OCI-LY3 (cell line): ENCODE measurements around the gene CAMTA1.

Experiments used
- H2AFZ ChIP-seq: fragments of 200-600, 300-600 bp; shearing (Covaris generic); 2 replicates; pipeline ENCODE4 v1.6.0; 2014; ENCODE audit warnings: antibody characterized with exemption, low read depth, low read length
- H3K27ac ChIP-seq: fragments of 200-600, 300-600 bp; sonication (generic); 2 replicates; pipeline ENCODE4 v1.5.1; 2014; ENCODE audit warnings: mild to moderate bottlenecking, low read length, moderate library complexity, mixed read lengths
- H3K27me3 ChIP-seq: fragments of 200-600, 300-600 bp; sonication (generic); 2 replicates; pipeline ENCODE4 v1.6.1; 2014; ENCODE audit warnings: low read depth, low read length, mixed read lengths
- H3K36me3 ChIP-seq: fragments of 200-600, 300-600 bp; sonication (generic); replicated peaks from 2 replicates; pipeline ENCODE3; 2014; ENCODE audit warnings: low read depth, low read length, mixed read lengths
- H3K4me1 ChIP-seq: fragments of 300-600, 200-600 bp; sonication (generic); 2 replicates; pipeline ENCODE4 v1.6.1; 2014; ENCODE audit warnings: low read length, mixed read lengths
- H3K4me2 ChIP-seq: fragments of 200-600, 300-600 bp; sonication (generic); 2 replicates; pipeline ENCODE4 v1.6.1; 2014; ENCODE audit warnings: low read length, mixed read lengths
- H3K4me3 ChIP-seq: fragments of 300-600, 200-600 bp; sonication (generic); 2 replicates; pipeline ENCODE4 v1.5.1; 2014; ENCODE audit warnings: antibody characterized with exemption, mild to moderate bottlenecking, low read length, moderate library complexity
- H3K79me2 ChIP-seq: fragments of 300-600, 200-600 bp; shearing (Covaris generic); 2 replicates; pipeline ENCODE4 v1.6.1; 2014; ENCODE audit warnings: mild to moderate bottlenecking, low read length, mixed read lengths
- H3K9ac ChIP-seq: fragments of 300-600, 200-600 bp; shearing (Covaris generic); 2 replicates; pipeline ENCODE4 v1.6.0; 2014; ENCODE audit warnings: mild to moderate bottlenecking, low read length, moderate library complexity
- H3K9me3 ChIP-seq: fragments of 200-600, 300-600 bp; shearing (Covaris generic); 2 replicates; pipeline ENCODE4 v1.6.1; 2014; ENCODE audit warnings: low read length, mixed read lengths; ENCODE audit not compliant: insufficient read depth
- H4K20me1 ChIP-seq: fragments of 200-600, 300-600 bp; sonication (generic); 2 replicates; pipeline ENCODE4 v1.6.1; 2016; ENCODE audit warnings: low read length, mixed read lengths; ENCODE audit not compliant: insufficient read depth
- EZH2phosphoT487 ChIP-seq: fragments of 200-600 bp; shearing (Covaris generic); IDR thresholded peaks from 2 replicates; pipeline ENCODE4 v1.6.1; 2018; ENCODE audit warnings: antibody characterized with exemption, mixed run types, low read depth
- TF ChIP-seq, protein P1 (sequence below): fragments of 200-600, 300-600 bp; sonication (generic); IDR thresholded peaks from 2 replicates; pipeline ENCODE4 v1.5.1; 2014; ENCODE audit warnings: antibody characterized with exemption, low read length, low read depth

CAMTA1 gene

DNA sequence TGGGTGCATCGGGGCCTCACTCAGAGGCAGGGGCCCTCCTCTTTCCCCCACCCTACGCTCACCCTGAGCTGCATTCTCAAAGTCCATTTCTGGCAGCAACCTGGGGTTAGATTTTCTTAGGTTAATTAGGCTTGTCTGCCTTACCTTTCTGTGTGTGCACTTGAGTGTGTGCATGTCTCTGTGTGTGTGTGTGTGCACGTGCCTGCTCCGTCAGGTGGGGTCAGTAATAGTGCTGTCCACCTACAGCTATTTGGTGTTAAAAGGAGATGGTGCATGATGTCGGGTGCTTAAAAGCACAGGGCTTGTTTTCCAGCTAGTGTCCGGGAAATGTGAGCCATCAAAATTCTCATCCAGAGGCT, 257.9 kb downstream of the CAMTA1 start:
- Histone ChIP-seq H3K4me2 (no peak overlapping the region), H3K79me2 (no peaks in the 10 kb centered on the region), H3K36me3 (no peaks in the 10 kb centered on the region), H3K4me3 (no peak overlapping the region), H4K20me1 (no peaks in the 10 kb centered on the region), H2AFZ (no peak overlapping the region), H3K4me1 (no peaks in the 10 kb centered on the region), H3K9ac (no peak overlapping the region), H3K27ac (no peak overlapping the region), H3K27me3 (peaks cover 3% of the 10 kb centered on the region; the same call in 1 of the 2 replicates), H3K9me3 (no peaks in the 10 kb centered on the region)
- TF ChIP-seq, protein P1, sequence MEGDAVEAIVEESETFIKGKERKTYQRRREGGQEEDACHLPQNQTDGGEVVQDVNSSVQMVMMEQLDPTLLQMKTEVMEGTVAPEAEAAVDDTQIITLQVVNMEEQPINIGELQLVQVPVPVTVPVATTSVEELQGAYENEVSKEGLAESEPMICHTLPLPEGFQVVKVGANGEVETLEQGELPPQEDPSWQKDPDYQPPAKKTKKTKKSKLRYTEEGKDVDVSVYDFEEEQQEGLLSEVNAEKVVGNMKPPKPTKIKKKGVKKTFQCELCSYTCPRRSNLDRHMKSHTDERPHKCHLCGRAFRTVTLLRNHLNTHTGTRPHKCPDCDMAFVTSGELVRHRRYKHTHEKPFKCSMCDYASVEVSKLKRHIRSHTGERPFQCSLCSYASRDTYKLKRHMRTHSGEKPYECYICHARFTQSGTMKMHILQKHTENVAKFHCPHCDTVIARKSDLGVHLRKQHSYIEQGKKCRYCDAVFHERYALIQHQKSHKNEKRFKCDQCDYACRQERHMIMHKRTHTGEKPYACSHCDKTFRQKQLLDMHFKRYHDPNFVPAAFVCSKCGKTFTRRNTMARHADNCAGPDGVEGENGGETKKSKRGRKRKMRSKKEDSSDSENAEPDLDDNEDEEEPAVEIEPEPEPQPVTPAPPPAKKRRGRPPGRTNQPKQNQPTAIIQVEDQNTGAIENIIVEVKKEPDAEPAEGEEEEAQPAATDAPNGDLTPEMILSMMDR = no peak
- TF ChIP-seq EZH2phosphoT487 = no peak

DNA sequence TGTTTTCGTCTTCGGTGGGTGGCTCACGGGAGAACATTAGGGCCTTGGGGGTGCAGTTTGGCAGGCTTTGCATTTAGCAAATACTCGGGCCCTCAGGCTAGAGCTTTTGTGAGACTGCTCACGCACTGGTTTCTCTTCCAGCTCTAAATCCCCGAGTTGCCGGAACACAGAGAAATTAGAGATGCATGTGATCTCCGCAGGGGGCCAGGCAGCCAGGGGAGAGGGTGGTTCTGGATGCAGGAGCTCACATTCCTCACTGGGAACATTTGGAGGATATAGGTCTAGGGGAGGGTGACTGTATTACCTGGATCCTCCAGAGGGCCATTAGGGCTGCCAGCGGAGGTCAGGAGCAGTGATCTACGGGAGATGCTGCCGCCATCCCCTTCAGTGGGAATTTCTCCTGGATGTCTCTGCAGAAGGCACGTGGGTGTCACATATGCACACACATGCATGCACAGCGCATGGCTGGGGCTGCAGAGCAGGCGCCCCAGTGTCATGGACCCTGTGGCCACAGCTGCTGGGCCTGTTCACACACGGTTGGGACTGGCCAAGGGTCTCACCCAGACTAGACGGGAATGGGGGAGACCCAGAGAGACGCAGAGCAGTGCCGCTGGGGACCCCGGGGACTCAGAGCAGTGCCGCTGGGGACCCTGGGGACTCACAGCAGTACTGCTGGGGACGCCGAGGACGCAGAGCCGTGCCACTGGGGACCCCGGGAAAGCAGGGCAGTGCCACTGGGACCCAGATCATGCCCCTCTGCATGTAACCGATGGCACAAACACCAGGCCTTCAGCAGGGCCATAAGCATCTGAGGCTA, 258.7 kb downstream of the CAMTA1 start:
- no peak overlapping the region for H3K4me2 ChIP-seq
- H3K36me3 ChIP-seq = no peaks in the 10 kb centered on the region
- H2AFZ ChIP-seq = no peak overlapping the region
- peaks cover 3% of the 10 kb centered on the region; the same call in 1 of the 2 replicates for H3K27me3 ChIP-seq
- no peak overlapping the region for H3K27ac ChIP-seq
- no peak overlapping the region for H3K9ac ChIP-seq
- TF ChIP-seq EZH2phosphoT487 = no peak
- TF ChIP-seq, protein P1 = no peak
- H3K4me3 ChIP-seq = no peak overlapping the region
- no peaks in the 10 kb centered on the region for H3K9me3 ChIP-seq
- no peaks in the 10 kb centered on the region for H4K20me1 ChIP-seq
- H3K79me2 ChIP-seq = no peaks in the 10 kb centered on the region
- no peaks in the 10 kb centered on the region for H3K4me1 ChIP-seq

DNA sequence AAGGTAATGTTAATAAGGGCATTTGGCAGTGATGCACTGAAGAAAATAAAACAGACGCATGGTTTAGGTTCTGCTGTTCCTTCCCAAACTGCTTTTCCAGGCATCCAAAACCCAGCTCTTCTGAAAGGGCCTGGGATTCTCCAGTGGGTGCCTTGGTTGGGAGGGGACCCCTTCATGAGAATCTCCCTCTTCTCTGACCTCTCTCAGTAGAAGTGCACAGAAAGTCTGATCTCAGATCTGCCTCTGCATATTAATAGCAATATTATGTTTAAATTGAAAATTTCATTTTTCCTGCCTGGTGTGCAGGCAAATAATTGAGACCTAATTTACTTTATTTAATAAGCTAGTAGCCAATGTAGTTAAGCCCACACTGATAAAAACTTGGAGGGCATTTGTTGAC, 260.6 kb downstream of the CAMTA1 start:
- H3K9me3 ChIP-seq = no peaks in the 10 kb centered on the region
- no peak overlapping the region for H3K4me2 ChIP-seq
- no peak overlapping the region for H3K27ac ChIP-seq
- H3K9ac ChIP-seq = no peak overlapping the region
- no peaks in the 10 kb centered on the region for H3K36me3 ChIP-seq
- no peaks in the 10 kb centered on the region for H3K79me2 ChIP-seq
- peaks cover 3% of the 10 kb centered on the region; the same call in 1 of the 2 replicates for H3K27me3 ChIP-seq
- no peaks in the 10 kb centered on the region for H3K4me1 ChIP-seq
- TF ChIP-seq, protein P1 = no peak
- TF ChIP-seq EZH2phosphoT487 = no peak
- no peak overlapping the region for H2AFZ ChIP-seq
- no peak overlapping the region for H3K4me3 ChIP-seq
- H4K20me1 ChIP-seq = no peaks in the 10 kb centered on the region

DNA sequence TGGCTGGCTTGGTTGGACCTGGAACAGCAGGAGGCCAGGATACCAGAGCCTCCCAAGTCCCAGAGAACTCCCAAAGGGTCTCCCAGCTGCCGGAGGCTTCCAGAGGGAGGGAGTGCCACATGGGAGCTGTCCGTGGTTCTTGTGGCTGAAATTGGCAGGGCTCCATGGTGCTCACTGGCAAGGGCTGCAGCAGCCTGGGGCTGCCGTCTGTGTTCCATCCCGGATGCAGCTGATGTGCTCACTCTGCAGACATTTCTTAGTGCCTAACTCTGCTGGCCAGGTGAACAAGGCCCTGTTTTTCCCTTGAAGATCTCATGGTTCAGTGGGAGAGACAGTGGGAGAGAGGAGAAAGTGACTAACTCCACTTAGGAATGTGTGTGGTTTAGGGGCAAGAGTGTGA, 261.1 kb downstream of the CAMTA1 start:
- no peaks in the 10 kb centered on the region for H3K9me3 ChIP-seq
- H4K20me1 ChIP-seq = no peaks in the 10 kb centered on the region
- H3K4me3 ChIP-seq = no peak overlapping the region
- no peaks in the 10 kb centered on the region for H3K79me2 ChIP-seq
- H3K4me2 ChIP-seq = no peak overlapping the region
- no peak overlapping the region for H3K9ac ChIP-seq
- H3K36me3 ChIP-seq = no peaks in the 10 kb centered on the region
- no peaks in the 10 kb centered on the region for H3K4me1 ChIP-seq
- peaks cover 3% of the 10 kb centered on the region; the same call in 1 of the 2 replicates for H3K27me3 ChIP-seq
- no peak for TF ChIP-seq EZH2phosphoT487
- TF ChIP-seq, protein P1 = no peak
- no peak overlapping the region for H2AFZ ChIP-seq
- no peak overlapping the region for H3K27ac ChIP-seq
